PC-3 (cell line): ENCODE data around the gene ZNF385A. TPM values are rescaled to one million over a fixed set of nuclear protein-coding genes. Genes with fewer than 3 reads are reported as not detected.

Experiments used
- ATAC-seq: fragments of 200-7000 bp; cut with Tn5 transposase; 2 replicates; pipeline ENCODE4 v1.9.1; 2020; ENCODE audit warnings: mild to moderate bottlenecking, moderate library complexity
- BruUV-seq: library from RNA; stranded (reverse); fragments of 400-500 nt; replicated peaks from 2 replicates; lab custom pipeline; 2021; lab: Mats Ljungman, UMichigan
- CTCF ChIA-PET: fragments of 300-600 bp; sonication (Branson Sonifier 250); formaldehyde crosslinking; loops from one replicate; lab custom pipeline; 2022; ENCODE audit warnings: antibody characterized with exemption; lab: Charles Lee
- POLR2A ChIA-PET: fragments of 300-600 bp; sonication (Branson Sonifier 250); formaldehyde crosslinking; loops from one replicate; lab custom pipeline; 2022; ENCODE audit warnings: antibody characterized with exemption; ENCODE audit not compliant: unreplicated experiment; lab: Charles Lee
- DNase-seq: peaks from one replicate; pipeline ENCODE4 v3.0.0-alpha.2; 2015
- H2AFZ ChIP-seq: fragments of 300-600 bp; sonication (generic); 2 replicates; pipeline ENCODE4 v1.6.0; 2016; ENCODE audit warnings: antibody characterized with exemption, low read length
- H3F3A ChIP-seq: fragments of 300-600 bp; sonication (generic); one replicate; pipeline ENCODE4 v1.6.0; 2017; ENCODE audit warnings: antibody characterized with exemption, low read length, control low read depth, mild to moderate bottlenecking; ENCODE audit not compliant: unreplicated experiment
- H3K27ac ChIP-seq: fragments of 300-600 bp; sonication (generic); 2 replicates; pipeline ENCODE4 v1.5.1; 2016; ENCODE audit warnings: mild to moderate bottlenecking, low read length
- H3K27me3 ChIP-seq: fragments of 300-600 bp; sonication (generic); 2 replicates; pipeline ENCODE4 v1.6.1; 2016; ENCODE audit warnings: low read length, mixed read lengths
- H3K36me3 ChIP-seq: fragments of 300-600 bp; sonication (generic); 2 replicates; pipeline ENCODE4 v1.6.1; 2016; ENCODE audit warnings: low read depth, mixed run types, low read length, mixed read lengths
- H3K4me1 ChIP-seq: fragments of 300-600 bp; sonication (generic); 2 replicates; pipeline ENCODE4 v1.5.1; 2016; ENCODE audit warnings: low read length; ENCODE audit not compliant: insufficient read depth
- H3K4me2 ChIP-seq: fragments of 300-600 bp; sonication (generic); 2 replicates; pipeline ENCODE4 v1.6.0; 2016; ENCODE audit warnings: low read length
- H3K4me3 ChIP-seq: fragments of 300-600 bp; sonication (generic); 2 replicates; pipeline ENCODE4 v1.5.1; 2016; ENCODE audit warnings: mild to moderate bottlenecking, low read length, mixed read lengths
- H3K79me2 ChIP-seq: fragments of 300-600 bp; sonication (generic); 2 replicates; pipeline ENCODE4 v1.6.1; 2017; ENCODE audit warnings: low read length, mixed read lengths
- H3K9ac ChIP-seq: fragments of 300-600 bp; sonication (generic); 2 replicates; pipeline ENCODE4 v1.6.0; 2016; ENCODE audit warnings: mild to moderate bottlenecking, low read length
- H3K9me2 ChIP-seq: fragments of 300-600 bp; sonication (generic); replicated peaks from 2 replicates; pipeline ENCODE4 v1.6.1; 2016; ENCODE audit warnings: mixed run types, low read length, mixed read lengths
- H3K9me3 ChIP-seq: fragments of 300-600 bp; sonication (generic); 2 replicates; pipeline ENCODE4 v1.6.1; 2016; ENCODE audit warnings: low read length, mixed read lengths
- H4K20me1 ChIP-seq: fragments of 300-600 bp; sonication (generic); 2 replicates; pipeline ENCODE4 v1.6.1; 2016; ENCODE audit warnings: low read length, mixed read lengths
- EZH2 ChIP-seq: fragments of 300-600 bp; sonication (generic); IDR thresholded peaks from one replicate; pipeline ENCODE4 v1.6.1; 2017; ENCODE audit warnings: antibody characterized with exemption, mild to moderate bottlenecking, low read length; ENCODE audit not compliant: unreplicated experiment
- EZH2phosphoT487 ChIP-seq: fragments of 300-600 bp; sonication (generic); IDR thresholded peaks from 2 replicates; pipeline ENCODE4 v1.6.1; 2018; ENCODE audit warnings: mild to moderate bottlenecking, antibody characterized with exemption, low read length, borderline replicate concordance
- intact Hi-C: fragments of 100-400 bp; cut with micrococcal nuclease; formaldehyde crosslinking; loops from 2 replicates; pipeline ENCODE4 v1.9.0; 2023
- total RNA-seq: library from RNA; depleted of rRNA; stranded (reverse); fragments of >200 nt; gene quantifications from 2 replicates; pipeline ENCODE4 v1.2.3, GENCODE V29; 2014
- TF ChIP-seq, protein P1 (sequence below): fragments of 300-600 bp; sonication (generic); conservative IDR thresholded peaks from 2 replicates; pipeline ENCODE4 v1.5.1; 2017; ENCODE audit warnings: antibody characterized with exemption, low read depth, mild to moderate bottlenecking, low read length

ZNF385A gene
- total RNA-seq, 1 experiment from 2014 or later = 1.8 TPM

DNA sequence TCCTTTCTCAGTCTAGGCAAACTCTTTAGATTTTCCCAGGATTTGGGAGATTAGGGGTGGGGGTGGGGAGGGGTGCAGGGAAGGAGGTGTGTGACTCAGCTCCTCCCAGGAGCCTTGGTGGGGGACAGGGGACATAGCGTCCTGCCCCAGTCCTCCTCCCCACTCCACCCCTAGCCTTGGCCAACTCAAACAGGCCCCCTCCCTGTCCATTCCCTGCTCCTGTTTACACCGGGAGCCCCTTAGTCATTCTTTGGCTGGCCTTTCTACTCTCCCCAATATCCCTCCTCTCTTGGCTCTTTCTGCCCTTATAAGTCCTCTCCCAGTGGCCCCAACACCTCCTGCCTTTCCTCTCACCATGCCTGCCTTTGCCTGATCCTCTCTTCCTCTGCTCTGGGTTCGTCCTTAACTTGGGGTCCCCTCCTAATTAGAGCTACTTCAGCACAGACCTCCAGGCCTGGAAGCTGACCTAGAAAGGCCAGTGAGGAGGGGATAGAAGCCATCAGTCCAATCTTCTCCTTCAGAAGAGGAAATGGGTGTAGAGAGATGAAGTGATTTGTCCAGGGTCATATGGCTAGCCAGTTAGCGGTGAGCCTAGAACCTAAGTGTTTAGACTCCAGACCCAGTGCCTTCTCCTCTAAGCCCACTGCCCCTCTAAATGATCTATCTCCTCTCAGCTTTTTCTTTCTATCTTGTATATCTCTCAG lies 36.8 kb upstream of the ZNF385A start:
- no peaks in the 10 kb centered on the region for H3K36me3 ChIP-seq
- intact Hi-C loops = no loop called here
- H3F3A ChIP-seq = no peaks in the 10 kb centered on the region
- H3K4me2 ChIP-seq = no peak overlapping the region
- POLR2A ChIA-PET = no interaction called here
- H2AFZ ChIP-seq = no peak overlapping the region
- H3K27me3 ChIP-seq = no peaks in the 10 kb centered on the region
- TF ChIP-seq EZH2phosphoT487 = no peak
- TF ChIP-seq, protein P1, sequence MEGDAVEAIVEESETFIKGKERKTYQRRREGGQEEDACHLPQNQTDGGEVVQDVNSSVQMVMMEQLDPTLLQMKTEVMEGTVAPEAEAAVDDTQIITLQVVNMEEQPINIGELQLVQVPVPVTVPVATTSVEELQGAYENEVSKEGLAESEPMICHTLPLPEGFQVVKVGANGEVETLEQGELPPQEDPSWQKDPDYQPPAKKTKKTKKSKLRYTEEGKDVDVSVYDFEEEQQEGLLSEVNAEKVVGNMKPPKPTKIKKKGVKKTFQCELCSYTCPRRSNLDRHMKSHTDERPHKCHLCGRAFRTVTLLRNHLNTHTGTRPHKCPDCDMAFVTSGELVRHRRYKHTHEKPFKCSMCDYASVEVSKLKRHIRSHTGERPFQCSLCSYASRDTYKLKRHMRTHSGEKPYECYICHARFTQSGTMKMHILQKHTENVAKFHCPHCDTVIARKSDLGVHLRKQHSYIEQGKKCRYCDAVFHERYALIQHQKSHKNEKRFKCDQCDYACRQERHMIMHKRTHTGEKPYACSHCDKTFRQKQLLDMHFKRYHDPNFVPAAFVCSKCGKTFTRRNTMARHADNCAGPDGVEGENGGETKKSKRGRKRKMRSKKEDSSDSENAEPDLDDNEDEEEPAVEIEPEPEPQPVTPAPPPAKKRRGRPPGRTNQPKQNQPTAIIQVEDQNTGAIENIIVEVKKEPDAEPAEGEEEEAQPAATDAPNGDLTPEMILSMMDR = no peak
- peaks cover 57% of the 10 kb centered on the region for H3K4me1 ChIP-seq
- CTCF ChIA-PET = no interaction called here
- ATAC-seq (no peak), DNase-seq (no peak)
- no peak overlapping the region for H3K4me3 ChIP-seq
- H3K9me2 ChIP-seq = no peaks in the 10 kb centered on the region
- H3K9ac ChIP-seq = no peak overlapping the region
- H4K20me1 ChIP-seq = no peaks in the 10 kb centered on the region
- BruUV-seq = no TSS peak
- peaks cover 24% of the 10 kb centered on the region for H3K79me2 ChIP-seq
- H3K9me3 ChIP-seq = no peaks in the 10 kb centered on the region
- H3K27ac ChIP-seq = peak overlapping the region; percentile 12; the same call in 1 of the 2 replicates

DNA sequence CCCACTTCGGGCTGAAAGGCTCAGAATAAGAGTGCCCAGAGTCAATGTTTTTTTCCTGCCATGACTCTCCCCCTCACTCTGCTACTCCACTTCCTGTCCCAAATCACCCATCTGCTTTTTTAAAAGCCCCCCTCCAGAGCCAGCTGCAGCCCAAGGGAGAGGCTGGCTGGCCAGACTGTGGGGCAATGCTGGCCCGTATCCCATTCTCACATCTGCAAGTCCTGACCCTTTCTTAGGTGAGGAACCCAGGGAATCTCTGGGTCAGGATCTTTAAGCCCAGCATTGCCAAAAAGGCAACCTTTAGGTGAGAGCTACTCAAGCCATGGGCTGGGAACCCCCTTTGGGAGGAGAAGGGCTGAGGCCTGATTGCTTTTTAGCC lies 36.2 kb upstream of the ZNF385A start:
- Histone ChIP-seq H3K27ac (no peak overlapping the region), H2AFZ (no peak overlapping the region), H3K36me3 (no peaks in the 10 kb centered on the region), H3K79me2 (peaks cover 24% of the 10 kb centered on the region), H3K4me3 (no peak overlapping the region), H3K4me2 (no peak overlapping the region), H3K4me1 (peaks cover 57% of the 10 kb centered on the region), H3K9me2 (no peaks in the 10 kb centered on the region), H3K9ac (no peak overlapping the region), H4K20me1 (no peaks in the 10 kb centered on the region), H3K9me3 (no peaks in the 10 kb centered on the region), H3K27me3 (no peaks in the 10 kb centered on the region), H3F3A (no peaks in the 10 kb centered on the region)
- CTCF ChIA-PET = no interaction called here
- intact Hi-C loops = no loop called here
- ATAC-seq (no peak), DNase-seq (no peak)
- POLR2A ChIA-PET = no interaction called here
- BruUV-seq = no TSS peak
- TF ChIP-seq EZH2 = no peak
- TF ChIP-seq, protein P1 = no peak
- no peak for TF ChIP-seq EZH2phosphoT487

DNA sequence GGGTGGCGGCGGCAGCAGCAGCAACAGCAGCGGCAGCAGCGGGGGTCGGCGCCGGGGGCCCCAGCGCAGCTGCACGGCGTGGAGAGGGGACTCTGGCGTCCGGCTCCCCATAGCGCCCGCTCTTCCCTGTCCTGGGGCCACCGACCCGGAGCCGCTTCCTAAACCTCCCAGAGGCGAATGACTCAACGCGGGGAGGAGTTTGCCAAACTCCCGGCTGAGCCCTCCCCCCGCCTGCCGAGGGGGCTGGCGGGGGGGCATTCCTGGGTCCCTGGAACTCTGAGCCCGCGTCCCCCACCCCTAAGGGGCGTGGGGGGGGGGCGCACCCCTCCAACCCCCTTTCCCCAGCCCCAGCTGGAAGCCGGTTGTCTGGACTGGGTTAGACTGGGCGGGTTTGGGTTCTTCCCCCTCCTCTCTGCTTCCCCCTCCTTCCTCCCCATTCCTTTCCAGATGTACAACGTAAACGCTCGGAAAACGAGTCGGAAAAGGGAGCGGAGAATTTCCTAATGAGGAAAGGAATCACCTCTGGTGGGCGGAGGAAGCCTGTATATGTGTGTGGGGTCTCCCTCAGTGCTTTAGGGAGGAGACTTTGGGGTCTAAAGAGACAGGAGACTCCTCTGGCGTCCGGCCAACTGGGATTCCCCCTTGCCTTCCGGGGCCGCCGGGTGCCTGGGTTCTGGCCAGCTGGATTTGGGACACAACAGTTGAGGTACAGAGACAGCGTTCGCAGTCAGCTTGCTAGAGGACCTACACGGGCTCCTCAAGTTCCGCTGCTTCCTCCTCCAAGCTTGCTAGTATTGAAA lies 34.8 kb upstream of the ZNF385A start, which contains the start of gene ITGA5:
Gene ITGA5, minus strand, starts transcription at position 179 of the 800 bp plus-strand sequence. Its CDS starts 68 bp downstream, at position 111.
- peak within 1 kb of the TSS; percentile 92 for H2AFZ ChIP-seq
- H3K36me3 ChIP-seq = no peaks in the 10 kb centered on the region
- ATAC-seq (peak; percentile 75), DNase-seq (peak; percentile 77)
- peak within 1 kb of the TSS; percentile 89 for H3K9ac ChIP-seq
- peak within 1 kb of the TSS; percentile 47 for H3K27ac ChIP-seq
- peak within 1 kb of the TSS; percentile 93 for H3K4me3 ChIP-seq
- peak within 1 kb of the TSS; percentile 85 for H3K4me2 ChIP-seq
- no peaks in the 10 kb centered on the region for H3K9me2 ChIP-seq
- no peaks in the 10 kb centered on the region for H3K9me3 ChIP-seq
- no TSS peak for BruUV-seq
- H3F3A ChIP-seq = no peaks in the 10 kb centered on the region
- no peaks in the 10 kb centered on the region for H4K20me1 ChIP-seq
- no peaks in the 10 kb centered on the region for H3K27me3 ChIP-seq
- intact Hi-C loops = no loop called here
- peaks cover 56% of the 10 kb centered on the region for H3K4me1 ChIP-seq
- POLR2A ChIA-PET = no interaction called here
- H3K79me2 ChIP-seq = peaks cover 29% of the 10 kb centered on the region
- CTCF ChIA-PET = no interaction called here
- TF ChIP-seq EZH2phosphoT487 (no peak), EZH2 (no peak)
- TF ChIP-seq, protein P1 = no peak
